ENCODE results near the gene SLC9C1.

SLC9C1 gene

DNA sequence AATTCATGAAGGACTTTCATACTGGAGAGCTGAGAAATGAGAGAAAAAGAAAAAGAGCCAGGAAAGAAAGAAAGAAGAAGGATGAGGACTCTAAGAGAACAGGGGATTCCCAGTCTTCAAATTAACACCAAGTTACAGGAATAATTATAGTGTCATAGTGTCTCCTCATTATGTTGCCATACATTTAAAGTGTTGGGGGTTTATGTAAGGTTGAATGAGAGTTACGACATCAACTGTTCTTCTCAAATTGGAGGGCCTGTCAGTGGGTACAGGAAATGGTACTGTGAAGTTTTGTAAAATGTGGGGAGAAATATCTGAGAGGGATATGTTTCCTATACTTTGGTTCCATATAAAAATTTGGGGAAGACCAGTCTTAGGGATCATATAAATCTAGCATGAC lies 26.7 kb upstream of the SLC9C1 start:
- FAIRE-seq (no peak), DNase-seq (ENCODE audit: insufficient read length, low spot score) (no peak)
- TF ChIP-seq, protein P1, sequence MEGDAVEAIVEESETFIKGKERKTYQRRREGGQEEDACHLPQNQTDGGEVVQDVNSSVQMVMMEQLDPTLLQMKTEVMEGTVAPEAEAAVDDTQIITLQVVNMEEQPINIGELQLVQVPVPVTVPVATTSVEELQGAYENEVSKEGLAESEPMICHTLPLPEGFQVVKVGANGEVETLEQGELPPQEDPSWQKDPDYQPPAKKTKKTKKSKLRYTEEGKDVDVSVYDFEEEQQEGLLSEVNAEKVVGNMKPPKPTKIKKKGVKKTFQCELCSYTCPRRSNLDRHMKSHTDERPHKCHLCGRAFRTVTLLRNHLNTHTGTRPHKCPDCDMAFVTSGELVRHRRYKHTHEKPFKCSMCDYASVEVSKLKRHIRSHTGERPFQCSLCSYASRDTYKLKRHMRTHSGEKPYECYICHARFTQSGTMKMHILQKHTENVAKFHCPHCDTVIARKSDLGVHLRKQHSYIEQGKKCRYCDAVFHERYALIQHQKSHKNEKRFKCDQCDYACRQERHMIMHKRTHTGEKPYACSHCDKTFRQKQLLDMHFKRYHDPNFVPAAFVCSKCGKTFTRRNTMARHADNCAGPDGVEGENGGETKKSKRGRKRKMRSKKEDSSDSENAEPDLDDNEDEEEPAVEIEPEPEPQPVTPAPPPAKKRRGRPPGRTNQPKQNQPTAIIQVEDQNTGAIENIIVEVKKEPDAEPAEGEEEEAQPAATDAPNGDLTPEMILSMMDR (IDR thresholded peaks at IDR 0.05; ENCODE audit: insufficient read depth, missing control alignments) = no peak

DNA sequence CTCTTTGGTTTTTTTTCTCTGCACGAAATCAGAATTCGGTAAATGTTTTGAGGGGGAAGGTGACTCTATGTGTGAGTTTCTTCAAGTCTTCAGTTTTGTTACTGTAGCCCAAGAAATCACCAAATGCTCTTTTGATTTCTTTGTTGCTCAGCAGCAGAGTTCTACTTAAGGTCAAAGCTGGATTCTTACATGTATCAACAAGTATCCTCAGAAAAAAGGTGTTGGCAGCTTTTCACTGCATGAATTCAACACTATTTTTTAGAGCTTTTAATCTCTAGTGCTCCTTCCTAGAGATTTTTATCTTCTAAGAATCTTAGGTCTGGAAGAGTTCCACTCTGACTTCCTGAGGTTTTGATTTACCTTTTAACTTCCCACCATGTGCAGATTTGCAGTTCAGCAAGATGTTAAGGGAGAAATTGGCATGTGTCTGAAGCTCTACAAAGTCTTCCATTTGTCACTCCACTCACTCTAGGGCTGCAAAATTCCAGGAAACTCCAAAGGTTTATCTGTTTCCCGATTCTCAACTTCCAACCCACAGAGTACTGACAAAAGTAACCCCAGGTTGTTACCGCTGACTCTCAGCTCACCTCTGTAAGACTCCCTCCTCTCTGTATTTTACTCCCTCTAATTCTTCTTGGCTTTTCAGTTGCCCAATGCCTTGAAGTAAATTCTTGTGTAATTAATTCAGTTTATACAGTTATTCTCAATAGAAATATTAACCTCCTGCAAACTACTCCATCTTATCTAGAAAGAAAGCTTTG lies 25.7 kb upstream of the SLC9C1 start:
- no peak for DNase-seq (ENCODE audit: insufficient read length, low spot score)
- FAIRE-seq = no peak
- TF ChIP-seq, protein P1 (IDR thresholded peaks at IDR 0.05; ENCODE audit: insufficient read depth, missing control alignments) = no peak

DNA sequence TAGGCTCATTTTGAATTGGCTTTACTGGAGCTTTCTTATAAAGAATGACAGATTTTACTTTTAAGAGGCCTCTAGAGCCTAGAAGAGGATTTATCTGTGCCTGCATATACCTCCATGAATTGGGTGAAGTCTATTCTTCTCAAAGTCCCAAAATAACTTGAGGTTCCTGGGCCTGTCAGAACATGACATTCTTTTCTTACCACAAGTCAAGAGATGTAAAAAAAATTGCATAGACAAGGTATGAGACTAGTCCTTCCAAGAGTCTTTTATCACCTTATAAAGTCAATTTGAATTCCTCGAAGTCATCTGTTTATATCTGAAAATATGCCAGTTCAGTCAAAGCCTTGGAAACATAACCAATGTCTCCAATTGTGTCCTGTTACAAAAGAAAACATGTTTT lies 21.8 kb upstream of the SLC9C1 start:
- TF ChIP-seq, protein P1 (IDR thresholded peaks at IDR 0.05; ENCODE audit: insufficient read depth, missing control alignments) = no peak
- DNase-seq (ENCODE audit: insufficient read length, low spot score) = no peak
- no peak for FAIRE-seq

DNA sequence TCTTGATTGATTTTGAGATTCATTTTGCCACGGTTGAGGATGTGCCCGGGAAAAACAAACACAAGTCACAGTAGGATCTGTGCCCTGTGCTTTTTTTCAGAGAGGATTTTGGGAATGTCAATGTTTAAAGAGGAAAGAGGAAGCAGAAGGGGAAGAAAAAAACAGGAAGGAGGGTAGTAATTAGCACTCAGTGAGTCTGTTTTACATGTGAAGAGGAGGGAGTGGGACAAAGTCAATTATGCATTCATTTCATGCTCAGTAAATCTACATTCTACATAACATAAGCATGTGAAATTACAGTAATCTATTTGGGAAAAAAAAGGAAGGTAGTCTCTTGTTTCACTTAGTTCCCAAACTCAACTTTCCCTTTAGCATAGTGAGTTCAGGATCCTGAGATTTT lies 20.6 kb upstream of the SLC9C1 start:
- TF ChIP-seq, protein P1 (IDR thresholded peaks at IDR 0.05; ENCODE audit: insufficient read depth, missing control alignments) = no peak
- FAIRE-seq (no peak), DNase-seq (ENCODE audit: insufficient read length, low spot score) (no peak)

DNA sequence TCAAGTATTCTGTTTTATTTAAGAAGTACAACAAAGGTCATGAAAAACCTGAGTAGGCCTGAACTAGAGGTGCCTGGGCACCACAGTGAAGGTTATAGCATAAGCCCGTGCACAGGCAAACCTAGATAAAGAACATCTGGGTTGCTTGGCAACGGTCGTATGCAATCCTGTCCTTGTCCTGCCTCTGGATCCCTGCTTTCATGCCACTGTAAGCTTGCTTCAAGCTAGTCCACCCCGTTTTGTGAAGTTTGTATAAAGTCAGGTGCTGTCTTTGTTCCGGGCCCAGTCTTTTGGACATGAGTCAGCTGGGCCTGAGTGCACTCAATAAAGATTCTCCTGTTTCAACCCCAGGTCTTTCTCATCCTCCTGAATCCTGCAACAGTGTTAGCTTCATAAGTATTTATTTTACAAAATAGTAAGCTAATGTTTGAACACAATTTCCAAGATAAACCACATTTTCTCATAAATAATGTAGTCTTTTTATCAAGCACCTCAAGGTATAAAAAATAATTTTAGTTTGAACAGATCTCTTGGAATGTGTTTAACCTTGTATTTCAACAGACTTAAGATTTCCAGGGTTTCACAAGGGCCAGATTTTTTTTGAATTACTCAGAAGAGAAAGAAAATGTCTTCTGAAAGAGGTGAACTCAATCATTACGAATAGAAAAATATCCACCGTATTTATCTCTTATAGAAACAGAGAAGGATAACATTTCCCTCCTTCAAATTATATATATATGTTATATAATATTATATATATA lies 14.3 kb upstream of the SLC9C1 start:
- TF ChIP-seq, protein P1 (IDR thresholded peaks at IDR 0.05; ENCODE audit: insufficient read depth, missing control alignments) = no peak
- FAIRE-seq = no peak
- no peak for DNase-seq (ENCODE audit: insufficient read length, low spot score)

DNA sequence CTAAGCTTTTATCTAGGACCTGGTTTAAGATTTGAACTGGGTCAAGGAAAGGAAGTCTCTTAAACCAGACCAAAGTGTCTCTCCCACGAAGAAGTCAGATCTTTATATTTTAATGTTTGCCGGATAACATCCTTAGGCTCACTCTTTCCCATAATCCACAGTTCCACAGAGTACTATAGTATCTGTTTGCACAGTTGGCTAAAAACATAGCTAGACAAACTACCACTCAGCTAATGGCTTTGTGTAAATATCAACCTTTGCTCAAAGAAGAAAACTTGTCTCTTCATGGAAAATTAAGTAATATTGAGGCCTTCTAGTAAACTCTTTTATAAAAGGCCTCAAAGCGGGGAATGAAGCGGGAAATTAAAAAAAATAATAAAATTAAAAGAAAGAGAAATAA lies 13.5 kb upstream of the SLC9C1 start:
- TF ChIP-seq, protein P1 (IDR thresholded peaks at IDR 0.05; ENCODE audit: insufficient read depth, missing control alignments) = no peak
- no peak for DNase-seq (ENCODE audit: insufficient read length, low spot score)
- no peak for FAIRE-seq

DNA sequence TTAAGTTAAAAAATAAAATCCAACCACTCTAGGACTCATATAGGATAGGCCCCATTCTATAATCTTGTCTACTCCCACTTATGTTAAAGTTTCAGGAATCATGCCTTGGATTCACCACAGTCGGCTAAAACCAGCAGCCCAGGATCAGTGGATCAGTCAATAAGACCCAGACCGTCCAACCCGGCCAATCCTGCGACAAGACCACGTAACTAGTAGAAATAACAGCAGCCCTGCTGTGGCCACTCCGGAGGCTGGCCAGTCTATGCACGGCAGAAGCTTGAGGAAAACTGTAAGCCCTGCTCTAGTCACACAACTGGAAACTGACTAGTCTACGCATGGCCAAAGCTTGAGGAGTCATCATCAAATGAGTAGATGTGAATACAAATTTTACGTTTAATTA lies 12.8 kb upstream of the SLC9C1 start:
- FAIRE-seq (no peak), DNase-seq (ENCODE audit: insufficient read length, low spot score) (no peak)
- TF ChIP-seq, protein P1 (IDR thresholded peaks at IDR 0.05; ENCODE audit: insufficient read depth, missing control alignments) = no peak
